Calu3 (cell line): ENCODE results near the gene TNFAIP8. TPM values are rescaled to one million over a fixed set of nuclear protein-coding genes. Genes with fewer than 3 reads are reported as not detected.

Experiments
- BruUV-seq: library from RNA; stranded (reverse); fragments of 400-500 nt; replicated peaks from 2 replicates; lab custom pipeline; 2021; lab: Mats Ljungman, UMichigan
- CTCF ChIA-PET: fragments of 300-600 bp; sonication (Branson Sonifier 250); formaldehyde crosslinking; loops from one replicate; lab custom pipeline; 2022; ENCODE audit warnings: antibody characterized with exemption; lab: Charles Lee
- DNase-seq: peaks from one replicate; pipeline ENCODE4 v3.0.0; 2022
- H3K27ac Mint-ChIP-seq: one replicate; pipeline ENCODE4 v1.8.0; 2022; ENCODE audit warnings: mixed read lengths; ENCODE audit not compliant: unreplicated experiment
- H3K27me3 Mint-ChIP-seq: one replicate; pipeline ENCODE4 v1.8.0; 2022; ENCODE audit warnings: mixed read lengths; ENCODE audit not compliant: unreplicated experiment
- H3K36me3 Mint-ChIP-seq: one replicate; pipeline ENCODE4 v1.8.0; 2022; ENCODE audit warnings: mild to moderate bottlenecking, moderate library complexity, mixed read lengths; ENCODE audit not compliant: insufficient read depth, unreplicated experiment
- H3K4me1 Mint-ChIP-seq: one replicate; pipeline ENCODE4 v1.8.0; 2022; ENCODE audit warnings: mild to moderate bottlenecking, low read depth, mixed read lengths; ENCODE audit not compliant: unreplicated experiment
- H3K4me3 Mint-ChIP-seq: one replicate; pipeline ENCODE4 v1.8.0; 2022; ENCODE audit warnings: mild to moderate bottlenecking, low read depth, moderate library complexity, mixed read lengths; ENCODE audit not compliant: unreplicated experiment
- H3K9me3 Mint-ChIP-seq: one replicate; pipeline ENCODE4 v1.8.0; 2022; ENCODE audit warnings: low read depth, mixed read lengths; ENCODE audit not compliant: unreplicated experiment
- intact Hi-C: fragments of 100-400 bp; cut with micrococcal nuclease; formaldehyde crosslinking; loops from one replicate; pipeline ENCODE4 v1.10.0; 2022; ENCODE audit not compliant: unreplicated experiment
- total RNA-seq: library from RNA; stranded (reverse); gene quantifications from 2 replicates; pipeline ENCODE4 v1.2.3, GENCODE V29; 2022
- TF ChIP-seq, protein P1 (sequence below): fragments of 200-600 bp; IDR thresholded peaks from one replicate; pipeline ENCODE4 v1.8.0; 2022; ENCODE audit warnings: antibody characterized with exemption; ENCODE audit not compliant: unreplicated experiment

TNFAIP8 gene
- total RNA-seq, 1 experiment from 2014 or later, result 30.6 TPM

DNA sequence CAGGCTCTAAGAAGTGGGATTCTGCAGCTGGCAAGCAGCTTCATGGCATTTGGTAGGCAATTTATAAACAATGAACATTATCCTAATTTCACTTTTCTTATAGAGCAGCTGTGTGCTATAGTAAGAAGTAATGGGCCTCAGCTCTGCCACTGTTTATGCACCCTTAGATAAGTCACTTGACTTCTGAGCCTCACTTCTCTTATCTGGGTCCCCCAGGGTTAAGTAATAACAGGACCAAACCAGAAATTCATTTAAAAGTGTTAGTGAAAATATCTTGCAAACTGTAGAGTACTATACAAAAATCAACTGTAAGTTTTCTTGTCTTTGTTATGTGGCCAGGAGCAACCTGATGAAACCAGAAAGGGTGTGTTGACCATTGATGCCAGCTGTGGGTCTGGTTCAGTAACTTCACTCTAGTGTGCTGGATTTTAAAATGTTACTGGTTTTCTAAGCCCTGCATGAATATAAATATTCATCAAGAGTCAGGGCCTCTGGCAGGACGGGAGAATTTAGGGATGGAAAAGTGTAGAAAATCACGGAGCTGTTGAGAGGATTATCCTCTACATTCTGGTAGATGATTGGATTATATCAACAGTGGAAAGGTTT, 24.2 kb downstream of the TNFAIP8 start:
- CTCF ChIA-PET, result interaction anchor here (0.8 kb wide), 1 partner anchor 118 kb away, joined by 3 read pairs; no protein-coding TSS in a partner anchor
- TF ChIP-seq, protein P1, sequence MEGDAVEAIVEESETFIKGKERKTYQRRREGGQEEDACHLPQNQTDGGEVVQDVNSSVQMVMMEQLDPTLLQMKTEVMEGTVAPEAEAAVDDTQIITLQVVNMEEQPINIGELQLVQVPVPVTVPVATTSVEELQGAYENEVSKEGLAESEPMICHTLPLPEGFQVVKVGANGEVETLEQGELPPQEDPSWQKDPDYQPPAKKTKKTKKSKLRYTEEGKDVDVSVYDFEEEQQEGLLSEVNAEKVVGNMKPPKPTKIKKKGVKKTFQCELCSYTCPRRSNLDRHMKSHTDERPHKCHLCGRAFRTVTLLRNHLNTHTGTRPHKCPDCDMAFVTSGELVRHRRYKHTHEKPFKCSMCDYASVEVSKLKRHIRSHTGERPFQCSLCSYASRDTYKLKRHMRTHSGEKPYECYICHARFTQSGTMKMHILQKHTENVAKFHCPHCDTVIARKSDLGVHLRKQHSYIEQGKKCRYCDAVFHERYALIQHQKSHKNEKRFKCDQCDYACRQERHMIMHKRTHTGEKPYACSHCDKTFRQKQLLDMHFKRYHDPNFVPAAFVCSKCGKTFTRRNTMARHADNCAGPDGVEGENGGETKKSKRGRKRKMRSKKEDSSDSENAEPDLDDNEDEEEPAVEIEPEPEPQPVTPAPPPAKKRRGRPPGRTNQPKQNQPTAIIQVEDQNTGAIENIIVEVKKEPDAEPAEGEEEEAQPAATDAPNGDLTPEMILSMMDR, result no peak
- intact Hi-C loops, result no loop called here
- no peaks in the 10 kb centered on the region for H3K9me3 Mint-ChIP-seq
- H3K4me1 Mint-ChIP-seq, result no peaks in the 10 kb centered on the region
- DNase-seq, result no peak
- no peak overlapping the region for H3K27ac Mint-ChIP-seq
- no peaks in the 10 kb centered on the region for H3K27me3 Mint-ChIP-seq
- no TSS peak for BruUV-seq
- H3K4me3 Mint-ChIP-seq, result no peak overlapping the region
- H3K36me3 Mint-ChIP-seq, result no peaks in the 10 kb centered on the region

DNA sequence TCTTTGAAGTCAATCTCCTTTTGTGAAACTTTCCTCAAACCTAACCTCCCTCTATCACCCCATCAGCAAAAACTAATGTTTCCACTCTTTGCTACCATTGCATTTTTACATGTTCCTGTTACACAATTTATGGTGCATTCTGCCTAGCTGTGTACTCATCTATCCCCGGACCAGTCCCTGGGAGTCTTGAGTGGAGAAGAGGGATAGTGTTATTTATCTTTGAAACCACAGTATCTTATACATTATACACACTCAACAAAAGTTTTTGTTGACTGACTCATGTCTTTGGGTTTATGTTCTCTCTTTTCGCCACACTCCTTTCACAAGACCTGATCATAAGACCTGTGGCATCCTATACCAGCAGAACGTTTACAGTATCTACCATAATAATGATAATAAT, 26.4 kb downstream of the TNFAIP8 start:
- CTCF ChIA-PET, result no interaction called here
- Mint-ChIP-seq H3K27ac (no peak overlapping the region), H3K4me3 (no peak overlapping the region), H3K27me3 (no peaks in the 10 kb centered on the region), H3K36me3 (no peaks in the 10 kb centered on the region), H3K4me1 (peaks cover 15% of the 10 kb centered on the region), H3K9me3 (no peaks in the 10 kb centered on the region)
- BruUV-seq, result no TSS peak
- no peak for DNase-seq
- TF ChIP-seq, protein P1, result no peak
- intact Hi-C loops, result no loop called here

DNA sequence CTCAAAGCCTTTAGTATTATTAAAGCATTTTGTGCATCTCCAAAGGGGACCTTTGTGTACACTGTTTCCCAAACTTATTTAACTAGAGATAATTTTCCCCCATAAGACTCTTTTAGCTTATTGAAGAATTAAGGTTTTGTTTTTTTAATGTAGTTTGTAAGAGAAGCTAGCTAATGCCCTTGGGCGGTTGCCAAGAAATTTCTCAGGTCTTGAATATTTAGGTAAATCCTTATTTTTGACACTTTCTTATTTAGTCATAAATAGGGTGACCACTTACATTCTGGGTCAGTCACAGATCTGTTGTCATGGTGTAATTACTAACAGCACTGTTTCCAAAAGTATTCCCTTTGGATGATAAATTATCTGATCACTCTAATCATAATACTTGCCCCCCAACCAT, 27.2 kb downstream of the TNFAIP8 start:
- TF ChIP-seq, protein P1, result no peak
- Mint-ChIP-seq H3K36me3 (no peaks in the 10 kb centered on the region), H3K4me1 (peaks cover 17% of the 10 kb centered on the region), H3K27ac (no peak overlapping the region), H3K9me3 (no peaks in the 10 kb centered on the region), H3K27me3 (no peaks in the 10 kb centered on the region), H3K4me3 (no peak overlapping the region)
- no TSS peak for BruUV-seq
- intact Hi-C loops, result no loop called here
- CTCF ChIA-PET, result no interaction called here
- DNase-seq, result no peak

DNA sequence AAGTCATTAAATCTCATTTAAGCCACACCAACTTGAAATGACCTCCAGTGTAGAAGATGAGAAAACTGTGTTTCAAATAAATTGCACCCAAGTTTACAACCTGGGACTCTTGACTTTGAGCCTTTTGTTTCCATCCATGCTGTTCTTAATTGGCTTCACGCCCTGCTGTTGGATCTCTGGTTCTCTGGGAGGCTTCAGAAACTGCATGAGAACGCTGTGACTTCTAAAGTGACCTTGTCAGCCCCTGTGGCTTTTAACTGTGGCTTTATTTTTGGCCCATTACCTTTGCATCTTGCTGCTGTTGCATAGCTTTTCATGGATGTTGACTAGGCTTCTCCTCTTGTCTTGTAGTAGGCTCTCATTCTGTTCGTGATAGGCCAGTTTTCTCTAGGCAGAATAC, 29.3 kb downstream of the TNFAIP8 start:
- DNase-seq, result no peak
- Mint-ChIP-seq H3K36me3 (no peaks in the 10 kb centered on the region), H3K27ac (no peak overlapping the region), H3K27me3 (no peaks in the 10 kb centered on the region), H3K4me1 (peaks cover 17% of the 10 kb centered on the region), H3K9me3 (no peaks in the 10 kb centered on the region), H3K4me3 (no peak overlapping the region)
- TF ChIP-seq, protein P1, result no peak
- CTCF ChIA-PET, result no interaction called here
- BruUV-seq, result no TSS peak
- intact Hi-C loops, result no loop called here
